ENCODE results near the gene PTPN21.

The PTPN21 gene

DNA sequence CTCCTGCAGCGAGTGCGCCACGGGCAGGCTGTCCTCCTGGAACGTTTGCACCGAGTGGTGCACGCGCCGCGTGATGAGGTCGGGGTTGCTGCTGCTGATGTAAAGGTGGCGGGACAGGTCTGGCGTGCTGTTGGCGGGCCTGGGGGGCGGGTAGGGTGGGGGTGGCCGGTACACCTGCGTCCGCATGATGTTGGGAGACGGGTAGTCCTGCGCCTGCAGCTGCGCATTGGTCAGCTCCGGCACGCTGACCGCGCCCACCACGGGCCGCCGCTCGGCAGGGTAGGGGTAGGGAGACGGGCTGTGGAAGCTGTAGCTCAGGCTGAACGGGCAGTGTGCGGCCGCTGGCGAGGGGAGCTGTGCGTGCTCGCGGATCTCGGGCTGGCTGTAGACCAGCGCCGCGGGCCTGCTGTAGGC is 75.2 kb downstream of the PTPN21 start:
- Histone ChIP-seq H3K4me3 (ENCODE audit: low read length) (no peak overlapping the region), H3K27ac (ENCODE audit: low read length) (no peak overlapping the region), H3K9me3 (ENCODE audit: control insufficient read depth, low read depth, low read length) (no peaks in the 10 kb centered on the region), H3K9ac (ENCODE audit: low read length) (no peak overlapping the region), H3K27me3 (ENCODE audit: control insufficient read depth, insufficient read depth, low read length) (no peaks in the 10 kb centered on the region), H3K36me3 (ENCODE audit: control insufficient read depth, low read depth, low read length) (peaks cover 16% of the 10 kb centered on the region), H3K4me1 (ENCODE audit: control insufficient read depth, low read depth, low read length) (peaks cover 5% of the 10 kb centered on the region)

DNA sequence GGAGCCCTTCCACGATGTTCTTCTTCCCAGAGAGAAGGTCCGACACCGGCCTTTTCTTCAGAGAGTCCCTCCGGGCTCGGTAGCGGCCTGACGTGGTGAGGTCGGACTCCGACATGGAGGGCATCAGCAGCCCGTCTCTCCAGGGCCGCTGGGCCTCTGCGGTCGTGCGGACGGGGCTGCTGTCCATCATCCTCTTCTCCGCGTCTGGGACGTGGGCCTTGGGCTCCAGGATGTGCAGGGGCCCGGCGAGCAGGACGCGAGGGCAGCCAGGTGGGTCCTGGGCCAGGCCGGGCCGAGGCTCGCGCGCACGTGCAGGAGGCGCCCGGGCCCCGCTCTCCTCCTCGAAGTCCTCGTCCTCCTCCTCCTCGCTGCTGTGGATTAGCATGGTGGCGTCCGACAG is 75.9 kb downstream of the PTPN21 start:
- Histone ChIP-seq H3K4me1 (ENCODE audit: control insufficient read depth, low read depth, low read length) (no peaks in the 10 kb centered on the region), H3K27me3 (ENCODE audit: control insufficient read depth, insufficient read depth, low read length) (no peaks in the 10 kb centered on the region), H3K36me3 (ENCODE audit: control insufficient read depth, low read depth, low read length) (peaks cover 16% of the 10 kb centered on the region), H3K4me3 (ENCODE audit: low read length) (no peak overlapping the region), H3K9ac (ENCODE audit: low read length) (no peak overlapping the region), H3K9me3 (ENCODE audit: control insufficient read depth, low read depth, low read length) (no peaks in the 10 kb centered on the region), H3K27ac (ENCODE audit: low read length) (no peak overlapping the region)

DNA sequence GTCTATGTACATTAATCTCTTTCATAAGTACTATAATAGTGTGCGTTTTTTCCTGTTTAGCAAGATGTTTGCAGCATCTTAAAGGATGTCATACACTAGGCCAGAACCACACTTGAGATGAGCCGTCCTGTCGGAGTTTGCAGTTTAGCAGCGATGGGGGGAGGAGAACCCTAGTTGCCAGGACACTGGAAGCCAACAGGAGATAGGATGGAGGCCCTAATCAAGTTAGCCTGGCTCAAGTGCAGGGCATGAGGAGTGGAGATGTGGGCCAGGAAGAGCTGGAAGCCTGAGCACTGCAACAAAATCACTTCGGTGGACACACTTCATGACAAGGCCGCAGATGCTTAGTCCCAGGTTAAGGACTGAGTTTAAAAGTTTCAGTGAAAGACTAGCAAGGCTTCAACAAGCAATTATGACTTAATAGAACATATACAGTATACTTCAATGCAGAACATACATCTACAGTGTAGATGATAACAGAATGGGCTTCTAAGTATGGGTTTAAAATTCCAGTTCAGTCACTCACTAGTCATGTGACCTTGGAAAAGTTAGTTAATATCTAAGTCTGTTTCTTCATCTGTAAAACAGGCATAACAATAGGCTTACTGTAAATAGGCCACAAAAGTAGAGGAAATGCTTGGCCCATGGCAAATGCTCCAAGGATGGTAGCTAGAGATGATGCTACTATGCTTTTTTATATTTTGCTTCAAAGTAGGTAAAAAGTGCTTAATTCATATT is 77.1 kb downstream of the PTPN21 start:
- H3K27ac ChIP-seq (ENCODE audit: low read length), result no peak overlapping the region

DNA sequence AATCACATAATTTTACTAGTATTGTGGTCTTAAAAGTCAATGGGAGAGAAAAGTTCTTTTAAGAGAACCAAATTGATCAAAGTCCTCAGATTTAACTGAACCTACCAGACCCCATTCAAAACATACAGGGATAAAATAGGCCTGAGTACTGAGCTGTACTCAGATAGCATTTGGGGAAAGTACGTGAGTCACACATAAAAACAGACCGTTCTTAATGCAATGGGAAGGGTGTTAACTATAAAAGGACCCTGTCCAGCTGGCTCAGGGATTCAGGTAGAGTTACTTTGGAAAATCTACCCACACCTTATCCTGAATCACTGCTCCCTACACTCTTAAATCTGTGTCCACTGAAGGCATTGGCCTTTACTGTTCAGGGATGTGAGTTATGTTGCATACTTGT is 78.0 kb downstream of the PTPN21 start:
- no peaks in the 10 kb centered on the region for H3K9me3 ChIP-seq (ENCODE audit: control insufficient read depth, low read depth, low read length)
- no peaks in the 10 kb centered on the region for H3K4me1 ChIP-seq (ENCODE audit: control insufficient read depth, low read depth, low read length)
- no peak overlapping the region for H3K4me3 ChIP-seq (ENCODE audit: low read length)
- H3K9ac ChIP-seq (ENCODE audit: low read length), result no peak overlapping the region
- H3K27me3 ChIP-seq (ENCODE audit: control insufficient read depth, insufficient read depth, low read length), result no peaks in the 10 kb centered on the region
- no peak overlapping the region for H3K27ac ChIP-seq (ENCODE audit: low read length)
- H3K36me3 ChIP-seq (ENCODE audit: control insufficient read depth, low read depth, low read length), result peaks cover 27% of the 10 kb centered on the region

More for the DNA sequence above, 77.1 kb downstream of the PTPN21 start:
- Histone ChIP-seq H3K27me3 (ENCODE audit: control insufficient read depth, insufficient read depth, low read length) (no peaks in the 10 kb centered on the region), H3K9me3 (ENCODE audit: control insufficient read depth, low read depth, low read length) (no peaks in the 10 kb centered on the region), H3K36me3 (ENCODE audit: control insufficient read depth, low read depth, low read length) (peaks cover 19% of the 10 kb centered on the region), H3K4me3 (ENCODE audit: low read length) (no peak overlapping the region), H3K9ac (ENCODE audit: low read length) (no peak overlapping the region), H3K4me1 (ENCODE audit: control insufficient read depth, low read depth, low read length) (no peaks in the 10 kb centered on the region)

DNA sequence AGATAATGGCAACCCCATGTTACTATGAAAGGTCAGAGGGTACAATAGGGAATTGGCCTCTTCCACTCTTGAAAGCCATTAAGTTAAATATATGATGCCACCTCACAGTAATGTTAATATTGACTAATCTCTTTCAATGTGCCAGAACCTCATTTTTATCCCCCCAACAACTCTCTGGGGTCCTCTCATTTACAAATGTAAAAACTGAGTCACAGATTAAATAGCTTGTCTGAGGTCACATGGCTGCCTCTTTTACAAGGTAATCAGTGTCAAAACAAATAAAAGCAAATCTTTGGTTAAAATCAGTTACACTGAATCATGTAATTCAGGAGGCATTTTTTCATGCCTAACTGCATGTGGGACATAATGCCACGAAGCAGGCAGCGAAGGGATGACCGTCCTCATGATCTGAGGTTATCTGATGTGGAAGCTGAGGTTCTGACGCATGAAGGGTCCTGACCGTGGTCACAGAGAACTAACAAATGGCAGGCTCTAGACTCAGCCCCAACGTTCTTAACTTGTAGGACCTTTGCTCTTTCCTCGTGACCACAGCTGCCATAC is 78.5 kb downstream of the PTPN21 start:
- H3K27me3 ChIP-seq (ENCODE audit: control insufficient read depth, insufficient read depth, low read length), result no peaks in the 10 kb centered on the region
- peaks cover 30% of the 10 kb centered on the region for H3K36me3 ChIP-seq (ENCODE audit: control insufficient read depth, low read depth, low read length)
- H3K27ac ChIP-seq (ENCODE audit: low read length), result no peak overlapping the region
- H3K9me3 ChIP-seq (ENCODE audit: control insufficient read depth, low read depth, low read length), result no peaks in the 10 kb centered on the region
- H3K4me3 ChIP-seq (ENCODE audit: low read length), result no peak overlapping the region
- H3K4me1 ChIP-seq (ENCODE audit: control insufficient read depth, low read depth, low read length), result no peaks in the 10 kb centered on the region
- no peak overlapping the region for H3K9ac ChIP-seq (ENCODE audit: low read length)

DNA sequence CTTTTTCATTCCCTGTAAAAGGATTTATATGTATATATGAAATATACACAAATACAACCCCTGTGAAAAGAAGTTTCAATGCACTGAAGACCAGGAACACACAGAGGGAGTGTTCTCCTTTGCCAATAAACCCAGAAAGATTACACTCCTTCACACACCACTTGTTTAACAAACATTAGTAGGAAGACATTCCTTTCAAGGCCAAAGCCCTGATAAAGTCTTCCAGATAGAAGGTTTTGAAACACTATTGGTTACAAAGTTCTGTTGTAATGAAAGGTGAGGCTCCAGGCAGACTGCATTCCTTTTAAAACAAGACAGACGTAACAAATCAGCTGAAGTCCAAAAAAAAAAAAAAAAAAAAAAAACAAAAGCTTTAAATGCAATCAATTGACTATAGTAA is 81.0 kb downstream of the PTPN21 start:
- H3K27ac ChIP-seq (ENCODE audit: low read length), result no peak overlapping the region
- no peaks in the 10 kb centered on the region for H3K27me3 ChIP-seq (ENCODE audit: control insufficient read depth, insufficient read depth, low read length)
- no peaks in the 10 kb centered on the region for H3K9me3 ChIP-seq (ENCODE audit: control insufficient read depth, low read depth, low read length)
- no peaks in the 10 kb centered on the region for H3K4me1 ChIP-seq (ENCODE audit: control insufficient read depth, low read depth, low read length)
- no peak overlapping the region for H3K4me3 ChIP-seq (ENCODE audit: low read length)
- peaks cover 39% of the 10 kb centered on the region for H3K36me3 ChIP-seq (ENCODE audit: control insufficient read depth, low read depth, low read length)
- H3K9ac ChIP-seq (ENCODE audit: low read length), result no peak overlapping the region

DNA sequence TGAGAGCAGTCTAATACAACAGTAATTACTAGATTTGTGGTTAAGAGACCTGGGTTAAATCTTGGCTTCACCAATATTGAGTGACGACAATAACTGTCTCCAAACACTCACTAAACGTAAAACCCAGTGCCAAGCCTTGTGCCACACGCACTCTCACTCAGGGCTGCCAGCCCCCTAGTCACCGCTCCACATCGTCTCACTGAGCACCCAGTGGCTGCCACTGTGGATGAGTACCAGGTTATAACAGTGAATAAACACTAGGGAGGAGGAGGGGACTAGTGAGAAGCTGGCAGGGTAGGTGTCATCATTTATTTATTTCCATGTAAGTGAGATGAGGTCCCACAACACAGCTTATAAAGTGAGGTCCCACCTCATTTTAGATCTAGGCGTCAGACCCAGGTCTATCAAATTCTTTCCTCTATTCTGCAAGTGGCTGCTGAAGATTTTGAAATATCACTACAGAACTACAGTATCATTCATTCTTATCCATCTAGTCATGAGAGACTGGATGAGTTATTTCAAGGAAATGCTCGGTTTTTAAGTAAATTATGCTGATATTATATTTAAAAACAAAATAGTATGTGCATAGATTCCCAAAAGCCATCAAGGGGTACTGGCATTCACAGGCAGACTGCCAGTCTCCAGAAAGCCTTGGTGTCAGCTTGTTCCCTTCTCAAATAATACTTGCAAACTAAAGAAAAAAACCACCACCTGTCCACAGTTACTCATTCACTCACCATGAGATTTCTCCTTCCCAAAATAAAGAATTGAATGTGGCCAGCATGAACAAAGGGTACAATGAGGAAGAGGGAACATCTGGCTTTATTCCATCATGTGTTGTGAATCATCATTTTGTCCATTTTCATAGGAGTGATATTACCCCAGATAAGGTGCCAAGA is 84.0 kb downstream of the PTPN21 start:
- H3K4me1 ChIP-seq (ENCODE audit: control insufficient read depth, low read depth, low read length), result no peaks in the 10 kb centered on the region
- H3K9ac ChIP-seq (ENCODE audit: low read length), result no peak overlapping the region
- no peak overlapping the region for H3K27ac ChIP-seq (ENCODE audit: low read length)
- no peak overlapping the region for H3K4me3 ChIP-seq (ENCODE audit: low read length)
- no peaks in the 10 kb centered on the region for H3K9me3 ChIP-seq (ENCODE audit: control insufficient read depth, low read depth, low read length)
- no peaks in the 10 kb centered on the region for H3K27me3 ChIP-seq (ENCODE audit: control insufficient read depth, insufficient read depth, low read length)
- H3K36me3 ChIP-seq (ENCODE audit: control insufficient read depth, low read depth, low read length), result peaks cover 51% of the 10 kb centered on the region

DNA sequence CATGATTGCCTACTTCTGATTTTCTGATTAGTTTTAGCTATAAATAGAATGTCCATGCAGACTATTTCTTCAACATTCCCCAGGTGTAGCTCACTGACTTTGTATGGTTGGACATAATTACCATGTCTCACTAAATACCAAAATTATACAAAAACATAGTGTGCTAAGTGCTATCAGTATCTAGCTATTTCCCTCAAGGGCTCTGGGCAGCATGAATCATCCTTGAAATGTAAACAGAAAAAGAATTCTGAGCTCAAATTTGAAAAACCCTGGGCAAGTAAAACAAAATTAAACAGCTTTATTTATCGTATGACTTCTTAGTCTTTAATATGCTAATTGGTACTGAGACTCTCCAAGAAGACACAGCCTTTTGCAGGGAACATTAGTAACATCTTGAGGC is 86.4 kb downstream of the PTPN21 start:
- peaks cover 49% of the 10 kb centered on the region for H3K36me3 ChIP-seq (ENCODE audit: control insufficient read depth, low read depth, low read length)
- H3K27ac ChIP-seq (ENCODE audit: low read length), result no peak overlapping the region
- no peaks in the 10 kb centered on the region for H3K27me3 ChIP-seq (ENCODE audit: control insufficient read depth, insufficient read depth, low read length)
- no peak overlapping the region for H3K9ac ChIP-seq (ENCODE audit: low read length)
- H3K4me1 ChIP-seq (ENCODE audit: control insufficient read depth, low read depth, low read length), result no peaks in the 10 kb centered on the region
- H3K4me3 ChIP-seq (ENCODE audit: low read length), result no peak overlapping the region
- H3K9me3 ChIP-seq (ENCODE audit: control insufficient read depth, low read depth, low read length), result no peaks in the 10 kb centered on the region

DNA sequence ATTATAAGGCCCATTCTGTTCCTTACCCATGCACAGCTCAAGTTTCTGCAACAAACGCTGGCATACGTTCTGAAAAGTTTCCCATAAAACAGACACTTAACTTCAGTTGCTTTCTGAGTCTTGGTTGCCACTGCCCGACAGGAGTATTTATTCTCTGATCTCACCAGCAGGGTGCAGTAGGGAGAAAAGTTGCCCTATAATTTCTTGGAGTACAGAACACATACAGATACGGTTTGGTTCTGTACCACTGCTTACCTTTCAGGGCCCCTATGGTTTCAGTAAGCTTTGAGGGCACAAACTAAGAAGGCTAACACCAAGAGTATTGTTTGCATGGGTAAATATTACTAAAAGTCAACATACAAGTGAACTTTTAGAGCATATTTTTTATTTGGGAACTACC is 91.5 kb downstream of the PTPN21 start:
- Histone ChIP-seq H3K4me3 (ENCODE audit: low read length) (no peak overlapping the region), H3K27ac (ENCODE audit: low read length) (no peak overlapping the region), H3K27me3 (ENCODE audit: control insufficient read depth, insufficient read depth, low read length) (no peaks in the 10 kb centered on the region), H3K36me3 (ENCODE audit: control insufficient read depth, low read depth, low read length) (peaks cover 18% of the 10 kb centered on the region), H3K4me1 (ENCODE audit: control insufficient read depth, low read depth, low read length) (no peaks in the 10 kb centered on the region), H3K9ac (ENCODE audit: low read length) (no peak overlapping the region), H3K9me3 (ENCODE audit: control insufficient read depth, low read depth, low read length) (peaks cover 11% of the 10 kb centered on the region)

DNA sequence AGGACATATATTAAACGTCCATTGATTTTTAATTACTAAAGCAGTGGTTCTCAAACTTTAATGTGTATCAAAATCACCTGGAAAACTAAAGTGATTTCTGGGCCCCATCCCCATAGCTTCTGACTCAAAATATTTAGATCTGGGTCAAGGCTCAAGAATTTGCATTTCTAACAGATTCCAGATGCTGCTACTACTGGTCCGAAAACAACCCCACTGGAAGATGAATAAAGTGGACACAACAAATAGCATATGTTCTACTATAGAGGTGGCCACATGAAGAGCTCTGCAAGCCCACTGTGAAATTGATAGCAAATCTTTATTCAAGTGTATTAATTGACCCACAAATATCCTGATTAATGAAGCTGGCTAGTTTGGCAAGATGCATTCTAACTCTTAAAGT is 99.9 kb downstream of the PTPN21 start:
- Histone ChIP-seq H3K9ac (ENCODE audit: low read length) (no peak overlapping the region), H3K27ac (ENCODE audit: low read length) (no peak overlapping the region), H3K27me3 (ENCODE audit: control insufficient read depth, insufficient read depth, low read length) (no peaks in the 10 kb centered on the region), H3K36me3 (ENCODE audit: control insufficient read depth, low read depth, low read length) (no peaks in the 10 kb centered on the region), H3K4me3 (ENCODE audit: low read length) (no peak overlapping the region), H3K4me1 (ENCODE audit: control insufficient read depth, low read depth, low read length) (no peaks in the 10 kb centered on the region), H3K9me3 (ENCODE audit: control insufficient read depth, low read depth, low read length) (no peaks in the 10 kb centered on the region)

DNA sequence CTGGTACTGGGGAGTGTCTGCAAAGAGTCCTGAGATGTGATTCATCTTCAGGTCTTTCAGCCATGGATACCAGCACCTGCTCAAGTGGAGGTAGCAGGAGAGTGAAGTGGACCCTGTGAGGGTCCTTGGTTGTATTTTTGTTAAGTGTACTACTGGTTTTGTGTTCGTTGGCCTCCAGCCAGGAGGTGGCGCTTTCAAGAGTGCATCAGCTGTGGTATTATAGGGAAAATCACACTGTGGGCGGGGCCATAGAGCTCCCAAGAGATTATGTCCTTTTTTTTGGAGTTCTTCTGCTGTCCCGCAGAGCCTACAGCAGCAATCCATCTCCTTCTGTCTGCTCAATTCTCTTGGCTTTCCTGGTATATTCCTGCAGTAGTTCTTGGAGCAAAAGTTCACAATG is 102.6 kb downstream of the PTPN21 start:
- Histone ChIP-seq H3K27me3 (ENCODE audit: control insufficient read depth, insufficient read depth, low read length) (no peaks in the 10 kb centered on the region), H3K4me3 (ENCODE audit: low read length) (no peak overlapping the region), H3K9ac (ENCODE audit: low read length) (no peak overlapping the region), H3K4me1 (ENCODE audit: control insufficient read depth, low read depth, low read length) (no peaks in the 10 kb centered on the region), H3K36me3 (ENCODE audit: control insufficient read depth, low read depth, low read length) (no peaks in the 10 kb centered on the region), H3K27ac (ENCODE audit: low read length) (no peak overlapping the region), H3K9me3 (ENCODE audit: control insufficient read depth, low read depth, low read length) (no peaks in the 10 kb centered on the region)
